Measurements from ENCODE around the gene UNC5A.

The UNC5A gene

GRCh38 chr5:176844706-176845391 lies 34.5 kb downstream of the UNC5A start:
- peaks cover 0 to 26% of the 10 kb centered on the region in 2 donors for H3K4me1 ChIP-seq (ENCODE audit: control insufficient read depth in 2 of 2, insufficient read depth in 1 of 2, low read depth in 1 of 2, low read length in 2 of 2)
- no peaks in the 10 kb centered on the region for H3K9me3 ChIP-seq (replicated peaks in 1 of 2; ENCODE audit: control insufficient read depth in 2 of 2, insufficient read depth in 1 of 2, low read depth in 1 of 2, low read length in 2 of 2)
- H3K79me1 ChIP-seq (ENCODE audit: low read depth, low read length), result peaks cover 2% of the 10 kb centered on the region

GRCh38 chr5:176845392-176845713 lies 35.0 kb downstream of the UNC5A start:
- peaks cover 0 to 64% (median 0%) of the 10 kb centered on the region in 3 experiments for H3K27me3 ChIP-seq (ENCODE audit: control insufficient read depth in 3 of 3, insufficient read depth in 3 of 3, low read depth in 1 of 3, low read length in 3 of 3)
- no peak overlapping the region for H3K23ac ChIP-seq (ENCODE audit: low read depth, low read length, poor library complexity)
- H3K79me1 ChIP-seq (ENCODE audit: low read depth, low read length), result peaks cover 2% of the 10 kb centered on the region
- H2BK120ac ChIP-seq (ENCODE audit: low read depth, low read length), result no peak overlapping the region
- H2AK5ac ChIP-seq (ENCODE audit: low read depth, low read length), result peak overlapping the region; percentile 39
- no peak overlapping the region for H3K27ac ChIP-seq (replicated peaks; ENCODE audit: low read length)
- no peaks in the 10 kb centered on the region for H3K9me3 ChIP-seq (replicated peaks in 1 of 2; ENCODE audit: control insufficient read depth in 2 of 2, insufficient read depth in 1 of 2, low read depth in 1 of 2, low read length in 2 of 2)
- H3K14ac ChIP-seq (ENCODE audit: low read length), result no peak overlapping the region
- no peak overlapping the region for H3K4ac ChIP-seq (ENCODE audit: low read length)
- H4K91ac ChIP-seq (ENCODE audit: low read depth, low read length, poor library complexity), result no peak overlapping the region
- peak overlapping the region; percentile 5 for H2BK12ac ChIP-seq (ENCODE audit: low read length)
- H3K4me3 ChIP-seq (ENCODE audit: low read length in 2 of 2), result no peak overlapping the region
- peak overlapping the region; percentile 76 for H3K18ac ChIP-seq (ENCODE audit: low read length)
- H3K4me2 ChIP-seq (ENCODE audit: insufficient read depth, low read length, poor library complexity, severe bottlenecking), result no peak overlapping the region
- peak overlapping the region; percentile 0 for H3K9ac ChIP-seq (ENCODE audit: low read depth, low read length, poor library complexity)
- H4K8ac ChIP-seq (ENCODE audit: low read depth, low read length), result no peak overlapping the region
- no peak overlapping the region for H2AFZ ChIP-seq (ENCODE audit: low read length)
- H3K36me3 ChIP-seq (replicated peaks in 1 of 2; ENCODE audit: control insufficient read depth in 2 of 2, insufficient read depth in 2 of 2, low read length in 2 of 2), result no peaks in the 10 kb centered on the region
- no CpG with 5 or more reads among the region's 6 CpGs for WGBS, 2 donors (ENCODE audit: extremely low coverage in 2 of 2, insufficient read length in 2 of 2, insufficient replicate concordance in 1 of 2)
- peaks cover 0 to 22% of the 10 kb centered on the region in 2 donors for H3K4me1 ChIP-seq (ENCODE audit: control insufficient read depth in 2 of 2, insufficient read depth in 1 of 2, low read depth in 1 of 2, low read length in 2 of 2)
- no peak overlapping the region for H2BK5ac ChIP-seq (ENCODE audit: low read length)
- DNase-seq (ENCODE audit: low spot score), result no peak
- peak overlapping the region; percentile 0 for H2BK15ac ChIP-seq (ENCODE audit: low read length)

More at GRCh38 chr5:176844706-176845391, 34.5 kb downstream of the UNC5A start:
- H2BK12ac ChIP-seq (ENCODE audit: low read length), result peak overlapping the region; percentile 49
- H3K4me2 ChIP-seq (ENCODE audit: insufficient read depth, low read length, poor library complexity, severe bottlenecking), result no peak overlapping the region
- DNase-seq (ENCODE audit: low spot score), result no peak
- no peaks in the 10 kb centered on the region for H3K36me3 ChIP-seq (replicated peaks in 1 of 2; ENCODE audit: control insufficient read depth in 2 of 2, insufficient read depth in 2 of 2, low read length in 2 of 2)
- H2AFZ ChIP-seq (ENCODE audit: low read length), result no peak overlapping the region
- H3K23ac ChIP-seq (ENCODE audit: low read depth, low read length, poor library complexity), result peak overlapping the region; percentile 38
- H3K9ac ChIP-seq (ENCODE audit: low read depth, low read length, poor library complexity), result peak overlapping the region; percentile 0
- H2AK5ac ChIP-seq (ENCODE audit: low read depth, low read length), result peak overlapping the region; percentile 93
- no peak overlapping the region for H2BK5ac ChIP-seq (ENCODE audit: low read length)
- no peak overlapping the region for H4K8ac ChIP-seq (ENCODE audit: low read depth, low read length)
- peak overlapping the region; percentile 0 for H2BK15ac ChIP-seq (ENCODE audit: low read length)
- H3K27me3 ChIP-seq (ENCODE audit: control insufficient read depth in 3 of 3, insufficient read depth in 3 of 3, low read depth in 1 of 3, low read length in 3 of 3), result peaks cover 0 to 61% (median 0%) of the 10 kb centered on the region in 3 experiments
- no peak overlapping the region for H4K91ac ChIP-seq (ENCODE audit: low read depth, low read length, poor library complexity)
- no peak overlapping the region for H3K4ac ChIP-seq (ENCODE audit: low read length)
- no peak overlapping the region for H2BK120ac ChIP-seq (ENCODE audit: low read depth, low read length)
- peak overlapping the region; percentile 76 for H3K18ac ChIP-seq (ENCODE audit: low read length)
- H3K27ac ChIP-seq (replicated peaks; ENCODE audit: low read length), result no peak overlapping the region
- H3K14ac ChIP-seq (ENCODE audit: low read length), result peak overlapping the region; percentile 75
- no peak overlapping the region for H3K4me3 ChIP-seq (ENCODE audit: low read length in 2 of 2)
- WGBS, 2 donors (ENCODE audit: extremely low coverage in 2 of 2, insufficient read length in 2 of 2, insufficient replicate concordance in 1 of 2), result no CpG with 5 or more reads among the region's 21 CpGs

- Histone ChIP-seq H2AFZ (ENCODE audit: low read length) (no peak overlapping the region), H3K4me2 (ENCODE audit: insufficient read depth, low read length, poor library complexity, severe bottlenecking) (no peak overlapping the region), H2BK15ac (ENCODE audit: low read length) (peak overlapping the region; percentile 97), H3K14ac (ENCODE audit: low read length) (peak overlapping the region; percentile 89), H2AK5ac (ENCODE audit: low read depth, low read length) (peak overlapping the region; percentile 90), H3K9ac (ENCODE audit: low read depth, low read length, poor library complexity) (no peak overlapping the region), H3K27me3 (ENCODE audit: control insufficient read depth in 3 of 3, insufficient read depth in 3 of 3, low read depth in 1 of 3, low read length in 3 of 3) (peaks cover 0 to 62% (median 0%) of the 10 kb centered on the region in 3 experiments), H3K4me1 (ENCODE audit: control insufficient read depth in 2 of 2, insufficient read depth in 1 of 2, low read depth in 1 of 2, low read length in 2 of 2) (peaks cover 0 to 14% of the 10 kb centered on the region in 2 donors), H3K27ac (replicated peaks; ENCODE audit: low read length) (no peak overlapping the region), H3K4me3 (ENCODE audit: low read length in 2 of 2) (no peak overlapping the region), H3K9me3 (replicated peaks in 1 of 2; ENCODE audit: control insufficient read depth in 2 of 2, insufficient read depth in 1 of 2, low read depth in 1 of 2, low read length in 2 of 2) (no peaks in the 10 kb centered on the region), H3K36me3 (replicated peaks in 1 of 2; ENCODE audit: control insufficient read depth in 2 of 2, insufficient read depth in 2 of 2, low read length in 2 of 2) (no peaks in the 10 kb centered on the region), H2BK120ac (ENCODE audit: low read depth, low read length) (no peak overlapping the region), H3K4ac (ENCODE audit: low read length) (no peak overlapping the region), H2BK5ac (ENCODE audit: low read length) (no peak overlapping the region), H4K91ac (ENCODE audit: low read depth, low read length, poor library complexity) (no peak overlapping the region), H3K23ac (ENCODE audit: low read depth, low read length, poor library complexity) (peak overlapping the region; percentile 85), H3K79me1 (ENCODE audit: low read depth, low read length) (peaks cover 2% of the 10 kb centered on the region), H4K8ac (ENCODE audit: low read depth, low read length) (no peak overlapping the region), H2BK12ac (ENCODE audit: low read length) (peak overlapping the region; percentile 94), H3K18ac (ENCODE audit: low read length) (peak overlapping the region; percentile 80)
- DNase-seq (ENCODE audit: low spot score), result no peak
- WGBS, 2 donors (ENCODE audit: extremely low coverage in 2 of 2, insufficient read length in 2 of 2, insufficient replicate concordance in 1 of 2), result no CpG with 5 or more reads among the region's 24 CpGs
Observed at GRCh38 chr5:176846335-176847140, 36.2 kb downstream of the UNC5A start.

- Histone ChIP-seq H2BK15ac (ENCODE audit: low read length) (peak overlapping the region; percentile 97), H2BK12ac (ENCODE audit: low read length) (no peak overlapping the region), H3K23ac (ENCODE audit: low read depth, low read length, poor library complexity) (peak overlapping the region; percentile 85), H3K4ac (ENCODE audit: low read length) (no peak overlapping the region), H3K79me1 (ENCODE audit: low read depth, low read length) (peaks cover 2% of the 10 kb centered on the region), H3K18ac (ENCODE audit: low read length) (no peak overlapping the region), H2AFZ (ENCODE audit: low read length) (no peak overlapping the region), H3K14ac (ENCODE audit: low read length) (peak overlapping the region; percentile 89), H2BK5ac (ENCODE audit: low read length) (no peak overlapping the region), H2AK5ac (ENCODE audit: low read depth, low read length) (peak overlapping the region; percentile 90), H3K4me2 (ENCODE audit: insufficient read depth, low read length, poor library complexity, severe bottlenecking) (no peak overlapping the region), H2BK120ac (ENCODE audit: low read depth, low read length) (no peak overlapping the region), H3K36me3 (replicated peaks in 1 of 2; ENCODE audit: control insufficient read depth in 2 of 2, insufficient read depth in 2 of 2, low read length in 2 of 2) (no peaks in the 10 kb centered on the region), H3K4me1 (ENCODE audit: control insufficient read depth in 2 of 2, insufficient read depth in 1 of 2, low read depth in 1 of 2, low read length in 2 of 2) (peaks cover 0 to 15% of the 10 kb centered on the region in 2 donors), H4K8ac (ENCODE audit: low read depth, low read length) (no peak overlapping the region), H3K27me3 (ENCODE audit: control insufficient read depth in 3 of 3, insufficient read depth in 3 of 3, low read depth in 1 of 3, low read length in 3 of 3) (peaks cover 0 to 67% (median 0%) of the 10 kb centered on the region in 3 experiments), H3K4me3 (ENCODE audit: low read length in 2 of 2) (no peak overlapping the region), H4K91ac (ENCODE audit: low read depth, low read length, poor library complexity) (no peak overlapping the region), H3K9me3 (replicated peaks in 1 of 2; ENCODE audit: control insufficient read depth in 2 of 2, insufficient read depth in 1 of 2, low read depth in 1 of 2, low read length in 2 of 2) (no peaks in the 10 kb centered on the region), H3K9ac (ENCODE audit: low read depth, low read length, poor library complexity) (no peak overlapping the region), H3K27ac (replicated peaks; ENCODE audit: low read length) (no peak overlapping the region)
- no peak for DNase-seq (ENCODE audit: low spot score)
- no CpG with 5 or more reads among the region's 18 CpGs for WGBS, 2 donors (ENCODE audit: extremely low coverage in 2 of 2, insufficient read length in 2 of 2, insufficient replicate concordance in 1 of 2)
Observed at GRCh38 chr5:176847148-176847547, 36.8 kb downstream of the UNC5A start.
